ENCODE data around the gene MTHFD2L.

The MTHFD2L gene

GRCh38 chr4:74157561-74158465 lies at the start of gene MTHFD2L:
Gene MTHFD2L, plus strand, starts transcription at chr4:74158118. Its CDS starts 21 bp downstream, at chr4:74158139.
- Histone ChIP-seq H3K36me3 (ENCODE audit: control insufficient read depth, insufficient read depth, low read length) (no peaks in the 10 kb centered on the region; the same call in 1 of the 2 replicates), H3K4me1 (ENCODE audit: control insufficient read depth, insufficient read depth, low read length) (no peaks in the 10 kb centered on the region), H3K27ac (ENCODE audit: low read length) (no peak within 1 kb of the TSS), H3K4me3 (ENCODE audit: low read length) (peak within 1 kb of the TSS; percentile 93), H3K9me3 (ENCODE audit: control insufficient read depth, insufficient read depth, low read length) (no peaks in the 10 kb centered on the region), H3K27me3 (ENCODE audit: control insufficient read depth, insufficient read depth, low read length) (no peaks in the 10 kb centered on the region)
- no CpG with 5 or more reads among the region's 78 CpGs for WGBS (ENCODE audit: insufficient coverage, insufficient read length)
- peak; percentile 91 for DNase-seq (ENCODE audit: low read depth, low spot score)

GRCh38 chr4:74108457-74109115 lies 49.3 kb upstream of the MTHFD2L start:
- no peaks in the 10 kb centered on the region for H3K36me3 ChIP-seq (ENCODE audit: control insufficient read depth, insufficient read depth, low read length)
- no peak overlapping the region for H3K4me3 ChIP-seq (ENCODE audit: low read length)
- no peak for DNase-seq (ENCODE audit: low read depth, low spot score)
- H3K9me3 ChIP-seq (ENCODE audit: control insufficient read depth, insufficient read depth, low read length) = no peaks in the 10 kb centered on the region
- WGBS (ENCODE audit: insufficient coverage, insufficient read length) = no CpG with 5 or more reads among the region's 1 CpG
- no peaks in the 10 kb centered on the region for H3K27me3 ChIP-seq (ENCODE audit: control insufficient read depth, insufficient read depth, low read length)
- no peak overlapping the region for H3K27ac ChIP-seq (ENCODE audit: low read length)
- H3K4me1 ChIP-seq (ENCODE audit: control insufficient read depth, insufficient read depth, low read length) = no peaks in the 10 kb centered on the region; the same call in 1 of the 2 replicates

GRCh38 chr4:74109116-74109869 lies 48.6 kb upstream of the MTHFD2L start:
- H3K36me3 ChIP-seq (ENCODE audit: control insufficient read depth, insufficient read depth, low read length) = no peaks in the 10 kb centered on the region
- H3K27ac ChIP-seq (ENCODE audit: low read length) = no peak overlapping the region
- no peaks in the 10 kb centered on the region for H3K9me3 ChIP-seq (ENCODE audit: control insufficient read depth, insufficient read depth, low read length)
- no peaks in the 10 kb centered on the region; the same call in 1 of the 2 replicates for H3K4me1 ChIP-seq (ENCODE audit: control insufficient read depth, insufficient read depth, low read length)
- H3K27me3 ChIP-seq (ENCODE audit: control insufficient read depth, insufficient read depth, low read length) = no peaks in the 10 kb centered on the region
- H3K4me3 ChIP-seq (ENCODE audit: low read length) = no peak overlapping the region
- DNase-seq (ENCODE audit: low read depth, low spot score) = no peak
- no CpG with 5 or more reads among the region's 3 CpGs for WGBS (ENCODE audit: insufficient coverage, insufficient read length)

GRCh38 chr4:74109870-74110605 lies 47.9 kb upstream of the MTHFD2L start:
- no peaks in the 10 kb centered on the region for H3K9me3 ChIP-seq (ENCODE audit: control insufficient read depth, insufficient read depth, low read length)
- DNase-seq (ENCODE audit: low read depth, low spot score) = no peak

GRCh38 chr4:74110670-74111069 lies 47.2 kb upstream of the MTHFD2L start:
- Histone ChIP-seq H3K9me3 (ENCODE audit: control insufficient read depth, insufficient read depth, low read length) (no peaks in the 10 kb centered on the region), H3K4me1 (ENCODE audit: control insufficient read depth, insufficient read depth, low read length) (no peaks in the 10 kb centered on the region; the same call in 1 of the 2 replicates), H3K36me3 (ENCODE audit: control insufficient read depth, insufficient read depth, low read length) (no peaks in the 10 kb centered on the region), H3K27me3 (ENCODE audit: control insufficient read depth, insufficient read depth, low read length) (no peaks in the 10 kb centered on the region), H3K4me3 (ENCODE audit: low read length) (no peak overlapping the region), H3K27ac (ENCODE audit: low read length) (no peak overlapping the region)
- no peak for DNase-seq (ENCODE audit: low read depth, low spot score)

More at GRCh38 chr4:74109870-74110605, 47.9 kb upstream of the MTHFD2L start:
- H3K27ac ChIP-seq (ENCODE audit: low read length) = no peak overlapping the region
- no peaks in the 10 kb centered on the region for H3K27me3 ChIP-seq (ENCODE audit: control insufficient read depth, insufficient read depth, low read length)
- no CpG with 5 or more reads among the region's 6 CpGs for WGBS (ENCODE audit: insufficient coverage, insufficient read length)
- H3K36me3 ChIP-seq (ENCODE audit: control insufficient read depth, insufficient read depth, low read length) = no peaks in the 10 kb centered on the region
- no peaks in the 10 kb centered on the region; the same call in 1 of the 2 replicates for H3K4me1 ChIP-seq (ENCODE audit: control insufficient read depth, insufficient read depth, low read length)
- no peak overlapping the region for H3K4me3 ChIP-seq (ENCODE audit: low read length)

- no peak for DNase-seq (ENCODE audit: low read depth, low spot score)
- Histone ChIP-seq H3K4me1 (ENCODE audit: control insufficient read depth, insufficient read depth, low read length) (no peaks in the 10 kb centered on the region; the same call in 1 of the 2 replicates), H3K9me3 (ENCODE audit: control insufficient read depth, insufficient read depth, low read length) (no peaks in the 10 kb centered on the region), H3K4me3 (ENCODE audit: low read length) (no peak overlapping the region), H3K36me3 (ENCODE audit: control insufficient read depth, insufficient read depth, low read length) (no peaks in the 10 kb centered on the region), H3K27ac (ENCODE audit: low read length) (no peak overlapping the region), H3K27me3 (ENCODE audit: control insufficient read depth, insufficient read depth, low read length) (no peaks in the 10 kb centered on the region)
- 100% methylated on average over 1 of the region's 5 CpGs for WGBS (ENCODE audit: insufficient coverage, insufficient read length)
Observed at GRCh38 chr4:74111306-74111975, 46.5 kb upstream of the MTHFD2L start.

GRCh38 chr4:74111990-74112389 lies 45.9 kb upstream of the MTHFD2L start:
- Histone ChIP-seq H3K36me3 (ENCODE audit: control insufficient read depth, insufficient read depth, low read length) (no peaks in the 10 kb centered on the region), H3K4me1 (ENCODE audit: control insufficient read depth, insufficient read depth, low read length) (no peaks in the 10 kb centered on the region; the same call in 1 of the 2 replicates), H3K9me3 (ENCODE audit: control insufficient read depth, insufficient read depth, low read length) (no peaks in the 10 kb centered on the region), H3K4me3 (ENCODE audit: low read length) (no peak overlapping the region), H3K27me3 (ENCODE audit: control insufficient read depth, insufficient read depth, low read length) (no peaks in the 10 kb centered on the region), H3K27ac (ENCODE audit: low read length) (no peak overlapping the region)
- no CpG with 5 or more reads among the region's 5 CpGs for WGBS (ENCODE audit: insufficient coverage, insufficient read length)
- no peak for DNase-seq (ENCODE audit: low read depth, low spot score)

GRCh38 chr4:74112399-74113105 lies 45.4 kb upstream of the MTHFD2L start:
- no peak for DNase-seq (ENCODE audit: low read depth, low spot score)
- no peaks in the 10 kb centered on the region for H3K9me3 ChIP-seq (ENCODE audit: control insufficient read depth, insufficient read depth, low read length)
- no CpG with 5 or more reads among the region's 3 CpGs for WGBS (ENCODE audit: insufficient coverage, insufficient read length)
- H3K27ac ChIP-seq (ENCODE audit: low read length) = no peak overlapping the region
- no peaks in the 10 kb centered on the region for H3K36me3 ChIP-seq (ENCODE audit: control insufficient read depth, insufficient read depth, low read length)
- H3K27me3 ChIP-seq (ENCODE audit: control insufficient read depth, insufficient read depth, low read length) = no peaks in the 10 kb centered on the region
- H3K4me1 ChIP-seq (ENCODE audit: control insufficient read depth, insufficient read depth, low read length) = no peaks in the 10 kb centered on the region; the same call in 1 of the 2 replicates
- no peak overlapping the region for H3K4me3 ChIP-seq (ENCODE audit: low read length)

- no peaks in the 10 kb centered on the region for H3K9me3 ChIP-seq (ENCODE audit: control insufficient read depth, insufficient read depth, low read length)
- WGBS (ENCODE audit: insufficient coverage, insufficient read length) = no CpG with 5 or more reads among the region's 1 CpG
- H3K36me3 ChIP-seq (ENCODE audit: control insufficient read depth, insufficient read depth, low read length) = no peaks in the 10 kb centered on the region
- H3K27ac ChIP-seq (ENCODE audit: low read length) = no peak overlapping the region
- H3K4me3 ChIP-seq (ENCODE audit: low read length) = no peak overlapping the region
- no peak for DNase-seq (ENCODE audit: low read depth, low spot score)
- no peaks in the 10 kb centered on the region; the same call in 1 of the 2 replicates for H3K4me1 ChIP-seq (ENCODE audit: control insufficient read depth, insufficient read depth, low read length)
- no peaks in the 10 kb centered on the region for H3K27me3 ChIP-seq (ENCODE audit: control insufficient read depth, insufficient read depth, low read length)
Observed at GRCh38 chr4:74114234-74114633, 43.7 kb upstream of the MTHFD2L start.

Data from iPS DF 6.9 (cell line).